BJ (cell line): ENCODE data around the gene CEP112. TPM values are rescaled to one million over a fixed set of nuclear protein-coding genes. Genes with fewer than 3 reads are reported as not detected.

Source experiments
- CTCF ChIA-PET: fragments of 350-600 bp; formaldehyde crosslinking; extraction: SDS; loops from one replicate; lab custom pipeline; 2021; ENCODE audit warnings: antibody characterized with exemption, inconsistent platforms; lab: Yijun Ruan, JAX
- POLR2A ChIA-PET: fragments of 300-600 bp; sonication (Branson Sonifier 250); formaldehyde crosslinking; extraction: SDS; loops from one replicate; lab custom pipeline; 2021; ENCODE audit warnings: antibody characterized with exemption; lab: Charles Lee
- DNase-seq: peaks from one replicate; pipeline ENCODE4 v3.0.0-alpha.2; 2011; ENCODE audit warnings: low read depth
- H3K27me3 ChIP-seq: 2 replicates; pipeline ENCODE4 v1.6.0; 2011; ENCODE audit warnings: low read length; ENCODE audit not compliant: control insufficient read depth, insufficient read depth
- H3K36me3 ChIP-seq: 2 replicates; pipeline ENCODE4 v1.5.1; 2011; ENCODE audit warnings: low read length; ENCODE audit not compliant: control insufficient read depth, insufficient read depth
- H3K4me3 ChIP-seq: 2 replicates; pipeline ENCODE4 v1.5.1; 2011; ENCODE audit warnings: low read depth, mild to moderate bottlenecking, control low read depth, low read length
- CTCF ChIP-seq: IDR thresholded peaks from 2 replicates; pipeline ENCODE4 v1.5.1; 2011; ENCODE audit warnings: low read depth, mild to moderate bottlenecking, control low read depth, inconsistent platforms, low read length, moderate library complexity; ENCODE audit not compliant: insufficient read depth
- polyA plus RNA-seq: library from polyadenylated mRNA; depleted of rRNA; stranded (reverse); fragments of >200 nt; gene quantifications from 2 replicates; pipeline ENCODE4 v1.2.3, GENCODE V29; 2011

The CEP112 gene
- polyA plus RNA-seq, 1 experiment, result 3.3 TPM

- CTCF ChIA-PET, result interaction anchor here (1.4 kb wide), 1 partner anchor 10 kb away, joined by 3 read pairs; no protein-coding TSS in a partner anchor
- no peak for TF ChIP-seq CTCF
- DNase-seq, result no peak
Observed at GRCh38 chr17:65931246-65932149, 260.4 kb downstream of the CEP112 start.

GRCh38 chr17:65930140-65930730 is 261.7 kb downstream of the CEP112 start:
- no peak for TF ChIP-seq CTCF
- Histone ChIP-seq H3K4me3 (no peak overlapping the region), H3K36me3 (no peaks in the 10 kb centered on the region), H3K27me3 (no peaks in the 10 kb centered on the region)
- ChIA-PET CTCF (no interaction called here), POLR2A (no interaction called here)
- no peak for DNase-seq

More at GRCh38 chr17:65931246-65932149, 260.4 kb downstream of the CEP112 start:
- H3K27me3 ChIP-seq, result no peaks in the 10 kb centered on the region
- POLR2A ChIA-PET, result no interaction called here
- no peak overlapping the region for H3K4me3 ChIP-seq
- no peaks in the 10 kb centered on the region for H3K36me3 ChIP-seq

- H3K27me3 ChIP-seq, result no peaks in the 10 kb centered on the region
- H3K36me3 ChIP-seq, result no peaks in the 10 kb centered on the region
- CTCF ChIA-PET, result interaction anchor here (0.7 to 1.5 kb wide), 2 partner anchors 11 to 632 kb away, joined by 3 read pairs; no protein-coding TSS in a partner anchor
- no peak for TF ChIP-seq CTCF
- POLR2A ChIA-PET, result no interaction called here
- no peak overlapping the region for H3K4me3 ChIP-seq
- DNase-seq, result no peak
Observed at GRCh38 chr17:65926599-65926998, 265.3 kb downstream of the CEP112 start.

- ChIA-PET CTCF (interaction anchor here (1.0 to 1.5 kb wide), 2 partner anchors 10 to 24 kb away, joined by 3 read pairs; no protein-coding TSS in a partner anchor), POLR2A (no interaction called here)
- Histone ChIP-seq H3K4me3 (no peak overlapping the region), H3K27me3 (no peaks in the 10 kb centered on the region), H3K36me3 (no peaks in the 10 kb centered on the region)
- DNase-seq, result peak; percentile 42
- TF ChIP-seq CTCF, result no peak
Observed at GRCh38 chr17:65925606-65926307, 266.2 kb downstream of the CEP112 start.
